ENCODE measurements around the gene SPINK5.
"Not testable (repeated sequence)": the region's sequence is repeated elsewhere in the genome, so short reads cannot be mapped to it uniquely, and the experiment has no call there.

The SPINK5 gene, protein sequence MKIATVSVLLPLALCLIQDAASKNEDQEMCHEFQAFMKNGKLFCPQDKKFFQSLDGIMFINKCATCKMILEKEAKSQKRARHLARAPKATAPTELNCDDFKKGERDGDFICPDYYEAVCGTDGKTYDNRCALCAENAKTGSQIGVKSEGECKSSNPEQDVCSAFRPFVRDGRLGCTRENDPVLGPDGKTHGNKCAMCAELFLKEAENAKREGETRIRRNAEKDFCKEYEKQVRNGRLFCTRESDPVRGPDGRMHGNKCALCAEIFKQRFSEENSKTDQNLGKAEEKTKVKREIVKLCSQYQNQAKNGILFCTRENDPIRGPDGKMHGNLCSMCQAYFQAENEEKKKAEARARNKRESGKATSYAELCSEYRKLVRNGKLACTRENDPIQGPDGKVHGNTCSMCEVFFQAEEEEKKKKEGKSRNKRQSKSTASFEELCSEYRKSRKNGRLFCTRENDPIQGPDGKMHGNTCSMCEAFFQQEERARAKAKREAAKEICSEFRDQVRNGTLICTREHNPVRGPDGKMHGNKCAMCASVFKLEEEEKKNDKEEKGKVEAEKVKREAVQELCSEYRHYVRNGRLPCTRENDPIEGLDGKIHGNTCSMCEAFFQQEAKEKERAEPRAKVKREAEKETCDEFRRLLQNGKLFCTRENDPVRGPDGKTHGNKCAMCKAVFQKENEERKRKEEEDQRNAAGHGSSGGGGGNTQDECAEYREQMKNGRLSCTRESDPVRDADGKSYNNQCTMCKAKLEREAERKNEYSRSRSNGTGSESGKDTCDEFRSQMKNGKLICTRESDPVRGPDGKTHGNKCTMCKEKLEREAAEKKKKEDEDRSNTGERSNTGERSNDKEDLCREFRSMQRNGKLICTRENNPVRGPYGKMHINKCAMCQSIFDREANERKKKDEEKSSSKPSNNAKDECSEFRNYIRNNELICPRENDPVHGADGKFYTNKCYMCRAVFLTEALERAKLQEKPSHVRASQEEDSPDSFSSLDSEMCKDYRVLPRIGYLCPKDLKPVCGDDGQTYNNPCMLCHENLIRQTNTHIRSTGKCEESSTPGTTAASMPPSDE

DNA sequence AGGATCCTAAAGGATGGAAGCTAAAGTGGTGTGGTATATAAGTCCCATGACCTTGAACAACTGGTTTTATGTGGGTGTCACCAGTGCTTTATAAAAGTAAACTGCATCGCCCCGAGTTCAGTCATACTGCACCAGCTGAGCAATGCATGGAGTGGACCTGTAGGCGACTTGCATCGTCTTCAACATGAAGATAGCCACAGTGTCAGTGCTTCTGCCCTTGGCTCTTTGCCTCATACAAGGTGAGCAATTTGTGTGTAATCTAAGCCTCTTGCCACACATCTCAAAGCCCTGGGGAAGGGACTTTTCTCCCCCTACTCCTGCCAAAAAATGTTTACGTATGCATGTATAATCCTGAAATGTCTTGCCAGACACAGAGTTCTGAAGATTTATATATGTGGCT lies at the start of gene SPINK5:
TSS of gene SPINK5 (plus strand) at position 120 of the 400 bp plus-strand sequence. CDS start at position 185, 65 bp downstream.
- no peak for DNase-seq (ENCODE audit: low read depth)

DNA sequence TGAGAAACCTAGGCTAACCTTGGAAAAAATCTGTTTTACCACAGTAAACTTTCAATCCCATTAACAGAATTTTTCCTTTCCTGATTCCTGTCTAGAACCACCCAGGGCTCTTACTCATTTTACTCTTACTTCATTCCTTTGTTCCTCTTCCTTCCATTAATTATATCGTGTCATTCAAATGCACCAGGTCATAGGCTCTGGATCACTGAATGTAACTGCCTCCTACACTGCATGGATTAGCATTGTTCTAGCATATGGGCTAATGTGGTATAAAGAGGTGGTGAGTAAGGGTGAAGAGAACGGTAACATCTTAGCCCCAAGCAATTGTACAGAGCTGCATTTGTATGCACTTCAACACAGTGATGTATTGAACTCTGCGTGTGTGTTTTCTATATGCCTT lies 49.5 kb upstream of the SPINK5 start:
- DNase-seq (ENCODE audit: low read depth), result no peak

DNA sequence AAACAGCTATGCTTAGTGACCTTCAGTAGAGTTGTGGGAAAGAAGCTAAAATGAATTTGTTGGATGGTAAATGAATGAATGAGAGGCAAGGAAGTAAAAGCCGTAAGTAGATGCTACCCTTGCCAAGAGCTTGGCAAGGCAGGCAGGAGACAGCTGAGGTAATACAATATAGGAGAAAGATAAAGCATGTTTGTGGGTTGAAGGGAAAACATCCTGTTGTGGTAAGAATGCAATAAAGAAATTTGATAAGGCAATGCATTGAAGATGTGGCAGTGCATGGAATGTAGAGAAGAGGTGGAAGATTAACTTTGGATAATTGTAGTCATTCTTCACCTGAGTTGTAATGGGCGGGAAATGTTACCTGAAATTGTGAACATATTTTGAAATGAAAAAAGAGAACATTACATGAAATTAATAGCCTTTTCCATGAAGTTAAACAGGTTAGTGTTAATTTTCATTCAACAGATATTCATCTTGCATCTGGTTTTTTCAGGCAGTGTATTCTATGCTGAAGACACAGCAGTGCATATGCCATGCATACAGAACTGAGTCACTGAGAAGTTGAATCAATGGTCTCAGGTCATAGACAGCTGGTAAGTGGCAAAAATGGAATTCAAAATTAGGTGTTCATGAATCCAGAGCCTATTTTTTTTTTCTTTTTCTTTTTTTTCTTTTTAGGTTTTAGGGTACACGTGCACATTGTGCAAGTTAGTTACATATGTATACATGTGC lies 43.4 kb upstream of the SPINK5 start:
- DNase-seq (ENCODE audit: low read depth), result no peak

DNA sequence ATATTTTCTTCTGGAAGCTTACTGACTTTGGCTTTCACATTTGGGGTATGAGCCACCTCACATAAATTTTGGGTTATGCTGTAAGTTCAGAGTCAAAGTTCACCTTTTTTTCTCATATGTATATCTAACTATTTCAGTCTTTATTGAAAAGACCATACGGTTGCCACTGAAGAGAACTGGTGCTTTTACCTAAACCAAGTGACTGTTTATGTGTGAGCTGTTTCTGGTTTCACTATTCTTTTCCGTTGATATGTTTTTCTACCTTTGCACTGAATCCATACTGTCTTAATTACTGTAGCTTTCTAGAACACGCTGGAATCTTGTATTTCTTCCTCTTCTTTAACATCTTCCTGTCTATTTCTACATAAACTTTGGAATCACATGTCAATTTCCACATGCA lies 36.3 kb upstream of the SPINK5 start:
- DNase-seq (ENCODE audit: low read depth), result no peak

DNA sequence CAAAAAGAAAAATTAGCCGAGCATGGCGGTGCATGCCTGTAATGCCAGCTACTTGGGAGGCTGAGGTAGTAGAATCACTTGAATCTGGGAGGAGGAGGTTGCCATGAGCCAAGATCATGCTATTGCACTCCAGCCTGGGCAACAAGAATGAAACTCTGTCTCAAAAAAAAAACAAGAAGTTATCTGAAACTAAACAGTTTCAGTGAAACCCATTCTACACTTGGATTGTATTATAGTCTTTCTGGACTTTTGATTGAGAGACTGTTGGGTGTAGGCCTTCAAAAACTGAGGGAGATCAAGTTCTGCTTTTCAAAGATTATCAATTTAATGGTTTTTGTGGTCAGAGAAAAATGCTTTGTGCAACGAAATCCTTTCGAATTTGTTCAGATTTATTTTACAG lies 34.6 kb upstream of the SPINK5 start:
- no peak for DNase-seq (ENCODE audit: low read depth)

DNA sequence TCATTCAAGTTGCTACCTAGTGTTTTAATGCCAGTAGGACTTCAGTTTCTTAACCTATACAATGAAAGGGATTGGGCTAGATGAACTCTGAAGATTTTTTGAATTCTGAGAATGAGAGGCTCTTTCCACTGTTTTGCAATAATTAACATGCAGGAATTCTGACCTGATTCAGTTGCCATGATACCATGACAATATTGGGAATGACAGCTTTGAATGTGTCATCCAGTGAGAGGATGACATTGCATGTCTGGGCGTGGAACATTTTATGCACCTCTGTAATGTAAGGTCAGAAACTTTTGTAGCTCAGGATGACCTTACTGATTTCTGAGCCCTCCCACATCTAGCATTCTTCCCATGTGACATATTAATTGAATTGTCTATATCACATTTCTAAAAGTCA lies 30.6 kb upstream of the SPINK5 start:
- DNase-seq (ENCODE audit: low read depth), result no peak

DNA sequence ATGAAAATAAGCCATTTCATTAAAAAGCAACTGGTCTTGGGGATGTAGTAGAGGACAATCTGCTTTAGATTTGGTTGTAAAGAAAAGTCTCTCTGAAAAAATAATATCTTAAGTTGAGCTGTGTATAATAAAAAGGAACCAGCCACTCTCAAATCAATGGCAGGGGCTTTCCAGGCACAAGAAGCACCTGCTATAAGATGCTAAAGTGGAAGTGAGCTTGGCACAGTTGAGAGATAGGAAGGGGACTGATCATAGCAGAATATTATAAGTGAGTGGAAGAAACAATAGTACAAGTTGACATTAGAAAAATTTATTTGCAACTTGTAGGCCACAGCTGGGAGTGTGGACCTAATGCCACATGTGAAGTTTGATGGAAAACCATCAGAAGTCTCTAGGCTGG lies 28.1 kb upstream of the SPINK5 start:
- no peak for DNase-seq (ENCODE audit: low read depth)

DNA sequence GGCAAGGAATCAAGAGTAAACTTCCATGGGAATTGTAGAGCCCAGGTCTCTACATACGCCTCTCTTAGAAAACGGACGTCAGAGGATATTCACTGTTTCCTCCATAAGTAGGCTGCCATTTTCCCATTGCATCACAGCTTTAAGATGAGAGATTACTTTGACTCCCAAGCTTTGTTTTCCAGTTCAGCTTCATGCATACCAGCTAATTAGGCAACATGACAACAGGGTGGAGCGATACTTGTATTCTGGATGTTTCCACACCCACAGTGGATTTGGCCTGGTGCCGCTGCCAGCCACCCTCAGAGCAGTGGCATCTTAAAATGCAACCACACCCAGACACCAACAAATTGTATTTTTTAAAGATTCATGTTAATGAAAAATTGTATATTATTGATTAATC lies 20.9 kb upstream of the SPINK5 start:
- DNase-seq (ENCODE audit: low read depth), result no peak

DNA sequence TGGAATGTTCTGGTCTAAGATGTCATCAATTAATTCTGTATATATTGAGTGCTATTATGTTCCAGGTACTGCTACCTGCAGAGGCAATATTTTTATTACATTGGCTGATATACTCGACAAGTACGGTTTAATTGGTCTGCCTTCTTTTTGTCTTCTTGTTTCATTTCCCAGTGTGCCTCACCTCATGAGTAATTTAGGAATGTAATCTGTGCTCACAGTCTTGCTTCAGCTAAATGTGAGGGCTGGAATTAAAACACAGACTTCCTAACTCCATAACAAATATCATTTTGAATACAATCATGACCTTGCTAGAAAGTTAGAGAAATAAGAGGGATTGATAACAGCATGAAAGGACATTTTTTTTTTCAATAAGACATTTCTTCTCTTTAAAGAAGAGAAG lies 20.1 kb upstream of the SPINK5 start:
- no peak for DNase-seq (ENCODE audit: low read depth)

DNA sequence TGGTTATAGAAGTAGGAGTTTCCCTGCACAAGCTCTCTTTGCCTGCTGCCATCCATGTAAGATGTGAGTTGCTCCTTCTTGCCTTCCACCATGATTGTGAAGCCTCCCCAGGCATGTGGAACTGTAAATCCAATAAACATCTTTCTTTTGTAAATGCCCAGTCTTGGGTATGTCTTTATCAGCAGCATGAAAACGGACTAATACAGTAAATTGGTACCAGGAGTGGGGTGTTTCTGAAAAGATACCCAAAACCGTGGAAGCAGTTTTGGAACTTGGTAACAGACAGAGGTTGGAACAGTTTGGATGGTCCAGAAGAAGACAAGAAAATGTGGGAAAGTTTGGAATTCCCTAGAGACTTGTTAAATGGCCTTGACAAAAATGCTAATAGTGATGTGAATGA lies 8.6 kb upstream of the SPINK5 start:
- DNase-seq (ENCODE audit: low read depth), result not testable (repeated sequence)

DNA sequence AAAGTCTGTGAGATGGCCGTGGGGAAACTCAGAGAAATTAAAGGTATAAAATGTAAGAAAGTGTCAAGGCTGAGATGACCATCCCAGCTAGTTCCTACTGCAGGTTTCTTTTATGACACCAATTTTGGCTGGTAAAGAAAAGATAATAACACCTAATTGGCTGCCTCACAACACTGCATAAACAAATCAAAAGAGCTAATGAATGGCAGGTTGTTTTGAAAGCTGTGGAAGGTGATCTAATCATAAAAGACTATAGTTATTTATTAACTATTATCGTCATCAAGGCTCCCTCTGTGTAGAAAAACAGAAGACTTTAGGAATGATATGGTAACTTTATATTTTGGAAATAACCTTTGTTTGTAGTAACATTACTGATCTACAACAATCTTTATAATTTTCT lies 3.5 kb upstream of the SPINK5 start:
- no peak for DNase-seq (ENCODE audit: low read depth)

DNA sequence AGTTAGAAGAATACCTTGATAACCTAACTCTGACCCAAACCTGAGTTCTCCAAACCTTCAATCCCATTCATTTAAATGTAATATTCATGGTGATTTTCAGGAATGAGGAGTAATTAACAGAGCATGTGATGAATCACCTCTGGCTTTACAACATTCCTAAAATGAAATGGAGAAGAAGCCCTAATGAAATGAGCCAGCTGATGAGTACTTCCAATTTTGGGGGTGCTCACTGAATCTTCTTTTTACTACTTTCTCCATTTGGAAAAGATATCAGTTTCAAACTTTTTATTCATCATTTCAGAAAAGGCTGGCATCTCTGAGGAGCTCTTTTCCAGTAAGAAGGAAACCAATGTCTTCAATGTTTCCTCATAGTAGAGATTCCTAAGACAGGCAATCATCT lies 2.9 kb upstream of the SPINK5 start:
- DNase-seq (ENCODE audit: low read depth), result no peak

DNA sequence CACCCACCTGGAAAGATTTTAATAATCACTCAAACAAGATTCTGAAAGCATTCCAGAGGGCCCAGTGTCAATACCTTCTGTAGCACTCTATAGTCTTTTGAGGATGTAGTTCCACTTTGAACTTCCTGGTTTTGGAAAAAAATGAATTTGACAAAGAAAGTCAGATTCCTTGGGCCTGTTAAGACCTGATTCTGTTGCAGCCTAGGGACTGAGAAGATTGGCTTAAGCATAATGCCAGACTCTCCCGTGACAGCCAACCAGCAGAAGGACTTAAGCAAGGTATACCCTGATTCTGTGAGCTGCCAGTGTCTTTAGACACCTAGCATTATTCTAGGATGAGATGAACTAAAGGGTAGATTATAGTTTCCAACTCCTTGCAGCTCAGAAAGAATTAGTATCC lies 6.8 kb downstream of the SPINK5 start:
- no peak for DNase-seq (ENCODE audit: low read depth)

DNA sequence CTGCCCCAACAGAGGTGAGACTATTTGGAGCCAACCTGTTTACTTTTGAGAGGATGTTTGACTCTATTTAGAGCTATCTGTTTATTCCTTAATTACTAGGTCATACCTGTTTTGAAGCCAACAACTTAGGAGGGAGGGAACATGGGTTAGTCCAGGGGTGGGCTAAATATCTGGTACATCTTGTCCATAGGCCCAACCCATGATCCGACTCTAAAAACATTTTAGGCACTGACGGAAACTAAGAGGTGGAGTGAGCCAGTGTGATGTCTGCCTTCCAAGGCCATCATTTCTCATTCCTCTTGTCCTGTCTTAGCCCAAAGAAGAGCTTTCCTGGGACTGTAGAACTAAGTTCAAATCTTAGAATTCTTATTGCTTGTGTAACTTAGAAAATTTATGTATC lies 8.4 kb downstream of the SPINK5 start:
- DNase-seq (ENCODE audit: low read depth), result no peak

DNA sequence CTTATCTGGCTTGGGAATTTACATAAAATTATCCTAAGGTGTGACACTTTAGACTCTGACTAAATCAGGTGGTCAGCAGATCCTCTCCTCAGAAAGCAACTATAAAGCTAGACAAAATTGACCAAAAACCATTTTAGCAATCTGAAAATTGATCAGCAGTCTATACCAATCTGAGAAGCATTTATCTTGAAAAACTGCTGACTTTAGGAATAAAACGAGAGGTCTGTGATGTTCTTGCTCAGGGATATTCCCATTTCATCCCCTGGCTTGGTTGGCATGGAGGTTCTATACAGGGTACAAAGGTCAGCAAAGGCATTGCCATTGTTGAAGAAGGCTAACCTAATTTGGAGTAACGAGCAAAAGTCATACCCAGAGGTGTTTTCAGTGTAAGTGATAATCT lies 11.7 kb downstream of the SPINK5 start:
- no peak for DNase-seq (ENCODE audit: low read depth)

DNA sequence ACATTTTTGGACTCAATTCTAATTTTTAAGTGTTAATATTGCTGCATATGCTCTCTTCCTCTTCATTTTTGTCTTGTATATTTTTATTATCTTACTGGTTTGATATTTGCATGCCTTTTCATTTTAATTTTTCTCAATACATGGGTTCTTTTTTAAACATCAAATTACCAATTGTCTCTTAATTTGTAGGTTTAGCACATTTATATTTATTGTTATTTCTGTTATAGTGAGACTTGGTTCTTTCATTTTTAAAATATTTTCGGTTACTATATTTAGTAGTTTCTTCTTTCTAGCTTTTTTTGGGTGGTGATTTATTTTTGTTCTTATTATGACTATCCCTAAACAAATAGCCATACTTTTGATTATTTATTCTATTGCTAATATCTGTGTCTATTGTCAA lies 19.4 kb downstream of the SPINK5 start:
- DNase-seq (ENCODE audit: low read depth), result no peak

DNA sequence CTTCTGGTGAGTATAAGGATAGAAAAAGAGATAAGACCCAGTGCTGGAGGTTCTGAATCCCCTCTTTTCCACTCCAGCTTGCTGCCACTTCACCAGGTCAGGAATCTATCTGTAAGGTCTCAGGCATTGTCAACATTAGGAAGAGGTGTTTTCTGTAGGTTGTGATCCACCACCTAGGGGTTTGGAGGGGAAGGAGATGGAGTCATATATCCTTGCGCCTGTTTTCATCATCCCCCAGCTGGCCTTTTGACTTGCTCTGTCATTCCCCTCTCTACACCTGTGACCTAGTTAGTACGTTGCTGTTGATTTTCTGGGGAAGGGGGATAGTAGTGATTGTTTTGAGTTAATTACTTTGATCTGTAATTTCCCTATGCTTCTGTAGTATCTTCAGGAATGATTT lies 20.5 kb downstream of the SPINK5 start:
- DNase-seq (ENCODE audit: low read depth), result no peak

DNA sequence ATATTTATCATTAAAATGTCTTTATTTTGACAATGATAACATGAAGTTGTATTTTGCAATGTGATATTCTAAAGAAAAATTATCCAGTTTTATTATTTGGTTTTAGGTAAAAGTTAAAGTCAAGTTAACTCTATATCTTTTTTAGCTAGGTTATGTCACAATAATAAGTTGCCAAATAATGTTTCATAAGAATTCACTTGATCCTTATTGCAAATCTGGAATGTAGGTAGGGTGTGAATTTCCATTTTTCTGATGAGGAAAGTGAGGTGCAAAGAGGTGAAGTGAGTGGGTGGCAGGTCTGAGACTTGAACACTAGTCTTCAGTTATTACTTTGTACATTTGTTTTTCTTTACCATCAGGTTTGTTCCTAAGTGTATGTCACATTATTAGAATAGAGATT lies 21.5 kb downstream of the SPINK5 start:
- no peak for DNase-seq (ENCODE audit: low read depth)

DNA sequence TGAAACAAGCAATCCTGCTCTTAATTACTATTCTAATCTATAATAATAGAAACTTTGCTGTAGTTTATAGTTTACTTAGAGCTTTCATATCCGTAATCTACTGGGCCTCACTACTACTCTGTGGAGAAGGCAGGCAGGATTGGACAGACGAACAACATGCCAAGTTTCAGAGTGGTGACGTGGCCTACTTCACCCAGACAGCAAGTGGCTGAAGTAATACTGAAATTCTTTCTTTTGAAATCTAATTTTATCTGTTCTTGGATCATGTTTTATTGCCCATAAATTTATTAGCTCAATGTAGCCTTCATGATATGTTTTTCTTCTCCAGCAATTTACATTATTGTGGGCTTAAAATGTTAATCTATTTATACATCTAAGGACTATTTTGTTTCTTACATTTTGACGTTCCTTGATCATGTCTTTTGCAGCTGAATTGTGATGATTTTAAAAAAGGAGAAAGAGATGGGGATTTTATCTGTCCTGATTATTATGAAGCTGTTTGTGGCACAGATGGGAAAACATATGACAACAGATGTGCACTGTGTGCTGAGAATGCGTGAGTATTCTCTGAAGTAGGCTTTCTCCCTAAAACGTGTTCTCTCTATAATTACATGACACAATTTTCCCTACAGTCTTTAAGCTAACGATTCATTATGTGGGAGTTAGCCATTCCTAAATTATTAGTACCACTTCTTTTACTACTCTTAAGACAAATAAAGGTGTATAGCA lies 22.4 kb downstream of the SPINK5 start:
- DNase-seq (ENCODE audit: low read depth), result no peak

DNA sequence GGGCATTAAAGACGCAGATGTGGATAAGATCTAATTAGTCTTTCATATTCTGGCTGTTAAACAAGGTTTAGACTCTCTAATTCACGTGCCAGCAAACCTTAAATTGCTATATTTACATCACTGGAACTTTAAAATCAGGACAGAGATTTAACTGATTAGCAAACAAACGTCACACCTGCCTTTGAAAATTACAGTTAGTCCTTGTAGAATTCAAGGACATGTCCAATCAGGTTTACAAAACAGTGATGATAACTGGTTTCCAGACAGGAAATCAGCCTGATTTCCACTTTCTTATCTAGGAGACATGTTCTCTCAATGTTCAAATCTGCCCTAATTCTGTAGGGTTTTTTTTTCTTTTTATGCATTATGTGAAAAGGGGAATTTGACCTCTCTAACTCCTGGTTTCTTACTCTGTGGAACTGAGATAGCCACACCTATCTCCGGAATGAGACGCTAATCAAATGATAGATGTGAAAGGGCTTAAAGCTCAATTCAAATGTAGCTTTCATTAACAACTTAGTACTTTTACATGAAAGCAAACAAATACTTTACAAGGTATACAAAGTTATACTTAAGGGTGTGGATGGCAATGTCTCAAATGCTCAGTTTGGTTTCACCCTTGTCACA lies 26.5 kb downstream of the SPINK5 start:
- DNase-seq (ENCODE audit: low read depth), result no peak

DNA sequence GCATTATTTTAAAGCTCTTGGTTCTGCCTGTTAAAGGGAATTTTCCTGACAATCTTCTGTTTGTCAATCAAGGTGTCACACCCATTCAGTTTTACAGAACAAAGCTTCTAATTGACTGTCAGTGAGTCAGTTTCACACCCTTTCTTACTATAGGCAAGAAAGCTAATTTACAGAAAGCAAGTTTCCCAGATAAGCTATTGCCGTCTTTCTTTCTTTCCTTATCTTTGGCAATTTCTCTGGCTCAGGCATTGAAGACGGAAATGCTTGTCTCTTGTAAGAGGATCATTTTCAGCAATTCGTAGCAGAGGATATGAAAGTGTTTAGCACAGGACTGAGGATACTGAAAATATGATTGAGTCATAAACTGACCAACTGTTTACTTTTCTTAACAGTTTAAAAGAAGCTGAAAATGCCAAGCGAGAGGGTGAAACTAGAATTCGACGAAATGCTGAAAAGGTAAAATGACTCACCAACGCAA lies 27.0 kb downstream of the SPINK5 start:
- DNase-seq (ENCODE audit: low read depth), result no peak

Measured in stimulated activated CD4-positive, alpha-beta T cell treated with anti-CD3 and anti-CD28 coated beads, Interleukin-2, amount 100 ng/mL, for 4 hours (primary cell).